Renal pelvis (tissue), 4 donors: ENCODE results near the gene IL13RA1. TPM values are rescaled to one million over a fixed set of nuclear protein-coding genes. Genes with fewer than 3 reads are reported as not detected.
"Not testable (repeated sequence)": the region's sequence is repeated elsewhere in the genome, so short reads cannot be mapped to it uniquely, and the experiment has no call there.

ENCODE experiments used
- DNase-seq: peaks from one replicate; pipeline ENCODE4 v3.0.0-alpha.2; 2013
- polyA plus RNA-seq, 3 donors: library from polyadenylated mRNA; unstranded; fragments of 120-200 nt; gene quantifications; one replicate each; pipeline ENCODE4 v1.2.1, GENCODE V29; 2013; ENCODE audit not compliant: insufficient read length in 3 of 3

The IL13RA1 gene
- polyA plus RNA-seq, 3 donors: 46.3 to 51.6 (median 48.5) TPM

- DNase-seq: no peak
Observed at GRCh38 chrX:118724365-118724764, 3.0 kb upstream of the IL13RA1 start.

- DNase-seq: no peak
Observed at GRCh38 chrX:118724775-118725174, 2.6 kb upstream of the IL13RA1 start.

- no peak for DNase-seq
Observed at GRCh38 chrX:118726396-118726795, 1.0 kb upstream of the IL13RA1 start.

- DNase-seq: no peak
Observed at GRCh38 chrX:118727686-118728339, 407 bp downstream of the IL13RA1 start.

DNA sequence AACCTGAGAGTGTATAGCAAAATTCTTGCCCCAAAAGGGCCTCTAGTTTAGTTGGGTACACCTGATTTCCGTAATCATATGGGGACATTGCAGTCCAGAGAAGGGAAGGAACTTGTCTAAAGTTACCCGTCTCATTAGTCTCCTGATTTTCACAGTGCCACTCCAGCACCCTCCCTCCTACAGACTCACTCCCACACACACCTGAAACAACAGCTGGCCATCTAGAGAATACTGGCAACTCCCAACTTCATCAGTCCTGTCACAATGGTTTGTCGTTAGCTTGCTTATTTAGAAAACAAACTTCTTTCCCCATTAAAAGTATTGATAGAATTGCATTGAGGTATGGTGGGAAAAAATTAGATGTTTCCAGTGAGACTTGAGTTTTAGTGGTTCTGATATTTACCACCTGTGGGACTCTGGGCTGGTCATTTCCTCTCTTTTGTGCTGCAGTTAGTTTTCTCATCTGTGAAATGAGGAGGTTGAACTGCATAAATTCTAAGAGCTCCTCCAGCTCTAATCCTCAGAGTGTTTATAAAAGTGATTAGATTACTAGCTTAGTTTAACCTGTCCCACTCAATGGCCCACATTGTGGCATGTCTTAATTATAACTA, 1.7 kb downstream of the IL13RA1 start:
- peak; percentile 55 for DNase-seq

- DNase-seq: no peak
Observed at GRCh38 chrX:118730500-118731247, 3.3 kb downstream of the IL13RA1 start.

DNA sequence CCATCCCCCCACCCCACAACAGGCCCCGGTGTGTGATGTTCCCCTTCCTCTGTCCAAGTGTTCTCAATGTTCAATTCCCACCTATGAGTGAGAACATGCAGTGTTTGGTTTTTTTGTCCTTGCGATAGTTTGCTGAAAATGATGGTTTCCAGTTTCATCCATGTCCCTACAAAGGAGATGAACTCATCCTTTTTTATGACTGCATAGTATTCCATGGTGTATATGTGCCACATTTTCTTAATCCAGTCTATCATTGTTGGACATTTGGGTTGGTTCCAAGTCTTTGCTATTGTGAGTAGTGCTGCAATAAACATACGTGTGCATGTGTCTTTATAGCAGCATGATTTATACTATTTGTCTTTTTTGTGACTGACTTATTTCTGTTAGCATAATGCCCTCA, 5.1 kb downstream of the IL13RA1 start:
- not testable (repeated sequence) for DNase-seq

GRCh38 chrX:118734909-118735308, 7.5 kb downstream of the IL13RA1 start:
- no peak for DNase-seq

DNA sequence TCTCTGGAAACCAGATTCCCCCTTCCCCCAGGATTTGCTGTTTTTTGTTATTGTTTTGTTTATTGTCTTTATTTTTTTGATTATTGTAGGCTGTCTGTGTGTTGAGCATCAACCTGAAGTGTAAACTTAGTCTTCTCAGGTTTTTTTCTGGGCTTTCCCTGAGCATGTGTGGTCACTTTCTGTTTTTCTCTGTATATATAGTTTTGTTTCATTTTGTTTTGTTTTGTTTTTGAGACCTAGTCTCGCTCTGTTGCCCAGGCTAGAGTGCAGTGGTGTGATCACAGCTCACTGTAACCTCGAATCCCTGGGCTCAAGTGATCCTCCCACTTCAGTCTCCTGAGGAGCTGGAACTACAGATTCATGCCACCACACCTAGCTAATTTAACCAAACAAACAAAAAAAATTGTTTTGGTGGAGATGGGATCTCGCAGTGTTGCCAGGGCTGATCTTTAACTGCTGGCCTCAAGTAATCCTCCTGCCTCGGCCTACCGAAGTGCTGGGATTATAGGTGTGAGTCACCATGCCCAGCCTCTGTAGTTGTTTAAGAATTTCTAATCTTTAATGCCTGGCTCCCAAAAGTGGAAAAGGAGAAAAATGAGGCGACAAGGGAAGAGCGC, 9.1 kb downstream of the IL13RA1 start:
- DNase-seq: no peak

GRCh38 chrX:118739577-118739976, 12.2 kb downstream of the IL13RA1 start:
- no peak for DNase-seq

- DNase-seq: no peak
Observed at GRCh38 chrX:118740276-118740889, 13.0 kb downstream of the IL13RA1 start.

DNA sequence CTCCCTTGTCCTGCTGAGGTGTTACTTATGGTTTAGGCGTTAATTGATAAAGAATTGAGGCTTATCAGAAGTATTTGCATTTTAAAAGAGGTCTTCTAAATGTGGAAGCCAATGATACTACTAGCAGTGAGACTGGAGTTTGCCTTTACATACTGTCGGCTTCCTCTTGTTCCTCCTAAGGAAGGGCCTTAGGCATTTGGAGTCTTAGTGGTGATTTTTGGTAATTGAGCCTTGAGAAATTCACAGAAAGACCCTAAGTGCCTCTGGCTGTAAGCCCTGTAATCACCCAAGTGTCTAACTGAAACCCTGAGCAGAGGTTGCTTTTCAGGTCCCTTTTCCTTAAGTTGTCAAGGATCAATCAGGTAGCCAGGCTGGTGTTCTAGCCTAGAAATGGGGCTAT, 14.8 kb downstream of the IL13RA1 start:
- no peak for DNase-seq

DNA sequence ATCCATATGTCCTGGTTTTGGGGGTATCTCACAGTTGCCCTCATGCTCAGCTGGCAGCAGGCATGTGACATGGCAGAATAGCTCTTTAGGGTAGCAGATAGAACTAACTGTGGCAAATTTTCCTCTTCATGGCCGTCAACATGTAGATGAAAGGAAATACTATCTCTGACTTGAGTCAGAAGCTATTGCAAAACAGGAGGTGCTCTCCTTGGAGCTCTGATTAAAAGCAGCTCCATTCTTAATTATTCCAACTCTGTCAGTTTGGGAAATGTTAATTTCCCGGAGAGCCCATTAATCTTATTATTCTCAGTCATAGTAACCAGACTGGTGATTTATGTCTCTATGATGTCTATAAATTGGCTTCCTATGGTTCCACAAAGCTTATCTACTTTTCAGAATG, 18.2 kb downstream of the IL13RA1 start:
- DNase-seq: no peak

GRCh38 chrX:118751950-118752783, 24.8 kb downstream of the IL13RA1 start:
- DNase-seq: no peak

GRCh38 chrX:118755633-118756032, 28.2 kb downstream of the IL13RA1 start:
- no peak for DNase-seq

GRCh38 chrX:118756101-118756500, 28.7 kb downstream of the IL13RA1 start:
- DNase-seq: no peak

GRCh38 chrX:118758511-118758910, 31.1 kb downstream of the IL13RA1 start:
- DNase-seq: no peak

DNA sequence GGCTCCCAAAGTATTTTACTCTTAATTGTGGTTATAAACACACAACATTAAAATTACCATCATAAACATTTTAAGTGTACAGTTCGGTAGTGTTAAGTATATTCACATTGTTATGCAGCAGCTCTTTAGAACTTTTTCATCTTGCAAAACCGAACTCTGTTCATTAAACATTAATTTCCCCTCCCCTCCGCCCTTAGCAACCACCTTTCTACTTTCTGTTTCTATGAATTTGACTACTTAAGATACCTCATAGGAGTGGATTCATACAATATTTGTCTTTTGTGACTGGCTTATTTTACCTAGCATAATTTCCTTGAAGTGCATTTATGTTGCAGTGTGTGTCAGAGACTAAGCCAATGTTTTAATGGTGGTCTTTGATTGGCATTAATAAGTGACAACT, 32.6 kb downstream of the IL13RA1 start:
- no peak for DNase-seq

DNA sequence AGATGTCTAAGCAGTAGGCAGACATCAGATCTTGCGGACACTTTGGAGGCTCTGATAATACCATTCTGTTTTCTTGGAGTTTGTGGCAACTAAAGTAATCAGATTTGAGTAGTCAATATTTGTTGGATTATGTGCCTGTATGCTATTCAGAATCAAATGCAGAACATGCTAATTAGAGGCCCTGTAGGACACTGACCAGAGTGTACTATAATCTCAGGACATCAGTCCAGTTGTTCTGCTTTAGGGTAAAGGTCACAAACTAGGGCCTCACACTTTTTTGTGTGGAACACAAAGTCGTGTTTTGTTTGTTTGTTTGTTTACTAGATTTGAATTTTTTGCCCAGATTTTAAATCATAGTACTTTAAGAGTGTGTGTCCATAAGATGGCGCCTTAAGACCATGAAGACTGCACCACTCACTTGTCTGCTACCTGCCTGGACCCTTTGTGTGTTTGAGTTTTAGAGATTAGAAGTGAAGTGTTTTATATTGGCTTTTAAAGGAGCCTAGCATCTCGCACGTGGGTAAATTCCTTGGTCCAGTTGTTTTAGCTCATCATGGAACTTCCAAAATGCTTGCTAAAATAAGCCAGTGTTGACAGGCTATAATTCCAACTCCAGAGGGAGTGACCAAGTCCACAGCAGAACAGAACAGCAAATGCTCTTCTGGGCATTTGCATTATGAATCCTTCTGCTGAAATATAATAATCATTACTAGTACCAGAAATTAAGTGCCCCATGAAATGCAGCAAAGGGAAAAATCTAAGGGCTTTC, 34.7 kb downstream of the IL13RA1 start:
- no peak for DNase-seq

DNA sequence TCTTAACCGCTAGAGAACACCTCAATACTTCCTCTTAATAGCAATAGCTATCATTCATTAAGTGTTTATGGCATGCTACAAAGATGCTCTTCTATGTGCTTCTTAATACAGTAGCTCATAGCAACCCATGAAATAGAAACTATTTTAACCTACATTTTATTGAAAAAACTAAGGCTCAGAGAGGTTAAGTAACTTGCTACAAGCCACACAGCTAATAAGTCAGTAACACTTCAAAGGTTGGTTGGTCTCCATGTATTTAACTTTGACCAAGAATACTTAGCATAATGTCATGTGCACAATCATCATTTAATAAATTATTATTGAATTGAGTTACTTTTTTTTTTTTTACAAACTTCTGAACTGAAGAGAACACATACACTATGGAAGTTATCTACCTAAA, 36.1 kb downstream of the IL13RA1 start:
- no peak for DNase-seq

GRCh38 chrX:118764122-118764521, 36.7 kb downstream of the IL13RA1 start:
- DNase-seq: no peak
